Ramos (cell line): ENCODE measurements around the gene C19orf38.
"Not testable (repeated sequence)": the region's sequence is repeated elsewhere in the genome, so short reads cannot be mapped to it uniquely, and the experiment has no call there.

Source experiments
- in situ Hi-C: fragments of 300-500 bp; cut with MboI; formaldehyde crosslinking; loops from one replicate; pipeline ENCODE4 v1.14.3; 2022; ENCODE audit warnings: low sequenced_read_pairs; ENCODE audit not compliant: unreplicated experiment

The C19orf38 gene

GRCh38 chr19:10839114-10840050 is 8.8 kb upstream of the C19orf38 start:
- in situ Hi-C loops = no loop called here

GRCh38 chr19:10842788-10843187 is 5.4 kb upstream of the C19orf38 start:
- in situ Hi-C loops = no loop called here

GRCh38 chr19:10846500-10847202 is 1.6 kb upstream of the C19orf38 start:
- in situ Hi-C loops = no loop called here

GRCh38 chr19:10850631-10851030 is 2.4 kb downstream of the C19orf38 start:
- in situ Hi-C loops = loop anchor here (5.0 kb wide), 1 partner anchor 128 kb away; no protein-coding TSS in a partner anchor

- in situ Hi-C loops = loop anchor here (5.0 kb wide), 1 partner anchor 130 kb away; no protein-coding TSS in a partner anchor
Measured at GRCh38 chr19:10852098-10852800, 4.0 kb downstream of the C19orf38 start.

GRCh38 chr19:10852941-10853340 is 4.7 kb downstream of the C19orf38 start:
- in situ Hi-C loops = loop anchor here (5.0 kb wide), 1 partner anchor 131 kb away; no protein-coding TSS in a partner anchor

GRCh38 chr19:10854350-10855089 is 6.3 kb downstream of the C19orf38 start:
- in situ Hi-C loops = loop anchor here (5.0 kb wide), 1 partner anchor 132 kb away; no protein-coding TSS in a partner anchor

- in situ Hi-C loops = no loop called here
Measured at GRCh38 chr19:10855879-10856522, 7.8 kb downstream of the C19orf38 start.

GRCh38 chr19:10856899-10857298 is 8.7 kb downstream of the C19orf38 start:
- in situ Hi-C loops = not testable (repeated sequence)

GRCh38 chr19:10858204-10858828 is 10.1 kb downstream of the C19orf38 start:
- in situ Hi-C loops = no loop called here

- in situ Hi-C loops = no loop called here
Measured at GRCh38 chr19:10861103-10861651, 13.0 kb downstream of the C19orf38 start.

GRCh38 chr19:10862561-10863106 is 14.4 kb downstream of the C19orf38 start:
- in situ Hi-C loops = no loop called here

- in situ Hi-C loops = no loop called here
Measured at GRCh38 chr19:10863107-10863717, 15.0 kb downstream of the C19orf38 start.

- in situ Hi-C loops = no loop called here
Measured at GRCh38 chr19:10864538-10864899, 16.3 kb downstream of the C19orf38 start.

- in situ Hi-C loops = no loop called here
Measured at GRCh38 chr19:10866495-10866894, 18.3 kb downstream of the C19orf38 start.

- in situ Hi-C loops = no loop called here
Measured at GRCh38 chr19:10868872-10869547, 20.8 kb downstream of the C19orf38 start.

- in situ Hi-C loops = not testable (repeated sequence)
Measured at GRCh38 chr19:10869872-10870311, 21.7 kb downstream of the C19orf38 start.
